Thyroid gland (tissue), 4 donors: ENCODE measurements around the gene SAYSD1.
"Not testable (repeated sequence)": the region's sequence is repeated elsewhere in the genome, so short reads cannot be mapped to it uniquely, and the experiment has no call there.

Experiments
- CTCF ChIP-seq, 6 experiments: fragments of 200-600 bp in 3 of 6; fragments of 450-650 bp in 3 of 6; sonication (generic) in 3 of 6; IDR thresholded peaks; one replicate each; pipeline ENCODE4 v1.5.1; 2016 to 2019; ENCODE audit warnings: antibody characterized with exemption in 6 of 6, mild to moderate bottlenecking in 2 of 6, inconsistent platforms in 1 of 6, moderate library complexity in 1 of 6
- POLR2A ChIP-seq, 2 donors: fragments of 450-650 bp; IDR thresholded peaks; one replicate each; pipeline ENCODE4 v1.6.1; 2017; ENCODE audit warnings: antibody characterized with exemption in 2 of 2, mild to moderate bottlenecking in 2 of 2, moderate library complexity in 1 of 2

GRCh38 chr6:39134761-39135160, 19.8 kb upstream of the SAYSD1 start:
- TF ChIP-seq CTCF, POLR2A (IDR thresholded peaks at IDR 0.05): not testable (repeated sequence)
